NCI-H1105 treated with DMSO at 0.1 percent for 48 hours (cell line): ENCODE data around the gene DHX38.

Experiments
- DNase-seq: peaks from one replicate; lab custom pipeline; 2025; lab: John Stamatoyannopoulos, UW

Gene DHX38

GRCh38 chr16:72084445-72084844 is 9.2 kb upstream of the DHX38 start:
- no peak for DNase-seq

GRCh38 chr16:72085002-72085401 is 8.6 kb upstream of the DHX38 start:
- DNase-seq, result no peak

GRCh38 chr16:72091217-72091616 is 2.4 kb upstream of the DHX38 start:
- DNase-seq, result no peak

- no peak for DNase-seq
Observed at GRCh38 chr16:72092832-72093447, 707 bp upstream of the DHX38 start.

GRCh38 chr16:72094266-72094610 is 591 bp downstream of the DHX38 start:
- DNase-seq, result no peak

- DNase-seq, result no peak
Observed at GRCh38 chr16:72098936-72099335, 5.3 kb downstream of the DHX38 start.

GRCh38 chr16:72099377-72099818 is 5.8 kb downstream of the DHX38 start:
- DNase-seq, result peak; percentile 2

GRCh38 chr16:72101195-72101594 is 7.5 kb downstream of the DHX38 start:
- DNase-seq, result no peak

- DNase-seq, result no peak
Observed at GRCh38 chr16:72104905-72105304, 11.3 kb downstream of the DHX38 start.

- DNase-seq, result no peak
Observed at GRCh38 chr16:72105978-72106377, 12.3 kb downstream of the DHX38 start.

GRCh38 chr16:72107371-72107770 is 13.7 kb downstream of the DHX38 start:
- no peak for DNase-seq

GRCh38 chr16:72108353-72109102 is 14.9 kb downstream of the DHX38 start:
- no peak for DNase-seq

GRCh38 chr16:72109300-72109699 is 15.7 kb downstream of the DHX38 start:
- DNase-seq, result no peak

GRCh38 chr16:72109966-72110530 is 16.4 kb downstream of the DHX38 start:
- no peak for DNase-seq

GRCh38 chr16:72110662-72111615 is 17.3 kb downstream of the DHX38 start:
- no peak for DNase-seq

GRCh38 chr16:72111657-72112451 is 18.2 kb downstream of the DHX38 start:
- DNase-seq, result no peak

- DNase-seq, result no peak
Observed at GRCh38 chr16:72112452-72112792, 18.8 kb downstream of the DHX38 start.

GRCh38 chr16:72112906-72113615 is 19.4 kb downstream of the DHX38 start:
- no peak for DNase-seq

GRCh38 chr16:72113616-72113945 is 19.9 kb downstream of the DHX38 start:
- DNase-seq, result no peak

GRCh38 chr16:72120026-72120425 is 26.4 kb downstream of the DHX38 start:
- DNase-seq, result no peak

- no peak for DNase-seq
Observed at GRCh38 chr16:72122308-72122707, 28.7 kb downstream of the DHX38 start.
